ENCODE measurements around the gene EXOC6B.

EXOC6B gene

GRCh38 chr2:72415781-72416475 is 409.9 kb downstream of the EXOC6B start:
- Histone ChIP-seq H3K79me2 (ENCODE audit: control insufficient read depth, insufficient read depth, low read length, unreplicated experiment) (no peaks in the 10 kb centered on the region), H3K36me3 (ENCODE audit: insufficient read depth, low read length) (no peaks in the 10 kb centered on the region), H3K4me3 (ENCODE audit: low read depth, low read length) (no peak overlapping the region), H3K27ac (ENCODE audit: low read depth, low read length) (no peak overlapping the region), H2AFZ (ENCODE audit: low read length, unreplicated experiment) (no peak overlapping the region), H3K4me1 (ENCODE audit: control insufficient read depth, insufficient read depth, low read length, unreplicated experiment) (no peaks in the 10 kb centered on the region), H3K27me3 (ENCODE audit: insufficient read depth, low read length) (no peaks in the 10 kb centered on the region)

GRCh38 chr2:72415241-72415661 is 410.6 kb downstream of the EXOC6B start:
- H3K36me3 ChIP-seq (ENCODE audit: insufficient read depth, low read length), result no peaks in the 10 kb centered on the region
- no peaks in the 10 kb centered on the region for H3K4me1 ChIP-seq (ENCODE audit: control insufficient read depth, insufficient read depth, low read length, unreplicated experiment)
- H3K27me3 ChIP-seq (ENCODE audit: insufficient read depth, low read length), result no peaks in the 10 kb centered on the region
- no peak overlapping the region for H3K4me3 ChIP-seq (ENCODE audit: low read depth, low read length)
- H3K27ac ChIP-seq (ENCODE audit: low read depth, low read length), result no peak overlapping the region
- no peak overlapping the region for H2AFZ ChIP-seq (ENCODE audit: low read length, unreplicated experiment)
- no peaks in the 10 kb centered on the region for H3K79me2 ChIP-seq (ENCODE audit: control insufficient read depth, insufficient read depth, low read length, unreplicated experiment)

GRCh38 chr2:72414137-72414760 is 411.6 kb downstream of the EXOC6B start:
- Histone ChIP-seq H3K79me2 (ENCODE audit: control insufficient read depth, insufficient read depth, low read length, unreplicated experiment) (no peaks in the 10 kb centered on the region), H3K36me3 (ENCODE audit: insufficient read depth, low read length) (no peaks in the 10 kb centered on the region), H3K4me3 (ENCODE audit: low read depth, low read length) (no peak overlapping the region), H3K27me3 (ENCODE audit: insufficient read depth, low read length) (no peaks in the 10 kb centered on the region), H3K4me1 (ENCODE audit: control insufficient read depth, insufficient read depth, low read length, unreplicated experiment) (no peaks in the 10 kb centered on the region), H3K27ac (ENCODE audit: low read depth, low read length) (no peak overlapping the region), H2AFZ (ENCODE audit: low read length, unreplicated experiment) (no peak overlapping the region)

GRCh38 chr2:72413716-72414115 is 412.1 kb downstream of the EXOC6B start:
- Histone ChIP-seq H3K79me2 (ENCODE audit: control insufficient read depth, insufficient read depth, low read length, unreplicated experiment) (no peaks in the 10 kb centered on the region), H3K27me3 (ENCODE audit: insufficient read depth, low read length) (no peaks in the 10 kb centered on the region), H3K4me1 (ENCODE audit: control insufficient read depth, insufficient read depth, low read length, unreplicated experiment) (no peaks in the 10 kb centered on the region), H3K27ac (ENCODE audit: low read depth, low read length) (no peak overlapping the region), H2AFZ (ENCODE audit: low read length, unreplicated experiment) (no peak overlapping the region), H3K4me3 (ENCODE audit: low read depth, low read length) (no peak overlapping the region), H3K36me3 (ENCODE audit: insufficient read depth, low read length) (no peaks in the 10 kb centered on the region)

- H3K4me1 ChIP-seq (ENCODE audit: control insufficient read depth, insufficient read depth, low read length, unreplicated experiment), result no peaks in the 10 kb centered on the region
- H3K79me2 ChIP-seq (ENCODE audit: control insufficient read depth, insufficient read depth, low read length, unreplicated experiment), result no peaks in the 10 kb centered on the region
- no peak overlapping the region for H2AFZ ChIP-seq (ENCODE audit: low read length, unreplicated experiment)
- H3K27me3 ChIP-seq (ENCODE audit: insufficient read depth, low read length), result no peaks in the 10 kb centered on the region
- no peaks in the 10 kb centered on the region for H3K36me3 ChIP-seq (ENCODE audit: insufficient read depth, low read length)
- no peak overlapping the region for H3K4me3 ChIP-seq (ENCODE audit: low read depth, low read length)
- no peak overlapping the region for H3K27ac ChIP-seq (ENCODE audit: low read depth, low read length)
Observed at GRCh38 chr2:72412214-72412613, 413.6 kb downstream of the EXOC6B start.

- Histone ChIP-seq H3K27me3 (ENCODE audit: insufficient read depth, low read length) (no peaks in the 10 kb centered on the region), H3K36me3 (ENCODE audit: insufficient read depth, low read length) (no peaks in the 10 kb centered on the region), H2AFZ (ENCODE audit: low read length, unreplicated experiment) (no peak overlapping the region), H3K79me2 (ENCODE audit: control insufficient read depth, insufficient read depth, low read length, unreplicated experiment) (no peaks in the 10 kb centered on the region), H3K4me3 (ENCODE audit: low read depth, low read length) (no peak overlapping the region), H3K27ac (ENCODE audit: low read depth, low read length) (no peak overlapping the region), H3K4me1 (ENCODE audit: control insufficient read depth, insufficient read depth, low read length, unreplicated experiment) (no peaks in the 10 kb centered on the region)
Observed at GRCh38 chr2:72399879-72400278, 426.0 kb downstream of the EXOC6B start.

GRCh38 chr2:72395096-72395495 is 430.7 kb downstream of the EXOC6B start:
- Histone ChIP-seq H3K4me1 (ENCODE audit: control insufficient read depth, insufficient read depth, low read length, unreplicated experiment) (no peaks in the 10 kb centered on the region), H2AFZ (ENCODE audit: low read length, unreplicated experiment) (no peak overlapping the region), H3K27ac (ENCODE audit: low read depth, low read length) (no peak overlapping the region), H3K36me3 (ENCODE audit: insufficient read depth, low read length) (no peaks in the 10 kb centered on the region), H3K79me2 (ENCODE audit: control insufficient read depth, insufficient read depth, low read length, unreplicated experiment) (no peaks in the 10 kb centered on the region), H3K4me3 (ENCODE audit: low read depth, low read length) (no peak overlapping the region), H3K27me3 (ENCODE audit: insufficient read depth, low read length) (no peaks in the 10 kb centered on the region)

GRCh38 chr2:72394541-72395070 is 431.2 kb downstream of the EXOC6B start:
- H2AFZ ChIP-seq (ENCODE audit: low read length, unreplicated experiment), result no peak overlapping the region
- H3K27ac ChIP-seq (ENCODE audit: low read depth, low read length), result no peak overlapping the region
- H3K4me1 ChIP-seq (ENCODE audit: control insufficient read depth, insufficient read depth, low read length, unreplicated experiment), result no peaks in the 10 kb centered on the region
- no peaks in the 10 kb centered on the region for H3K36me3 ChIP-seq (ENCODE audit: insufficient read depth, low read length)
- H3K27me3 ChIP-seq (ENCODE audit: insufficient read depth, low read length), result no peaks in the 10 kb centered on the region
- no peaks in the 10 kb centered on the region for H3K79me2 ChIP-seq (ENCODE audit: control insufficient read depth, insufficient read depth, low read length, unreplicated experiment)
- no peak overlapping the region for H3K4me3 ChIP-seq (ENCODE audit: low read depth, low read length)

- Histone ChIP-seq H3K4me3 (ENCODE audit: low read depth, low read length) (no peak overlapping the region), H3K4me1 (ENCODE audit: control insufficient read depth, insufficient read depth, low read length, unreplicated experiment) (no peaks in the 10 kb centered on the region), H3K27me3 (ENCODE audit: insufficient read depth, low read length) (no peaks in the 10 kb centered on the region), H3K27ac (ENCODE audit: low read depth, low read length) (no peak overlapping the region), H2AFZ (ENCODE audit: low read length, unreplicated experiment) (no peak overlapping the region), H3K36me3 (ENCODE audit: insufficient read depth, low read length) (no peaks in the 10 kb centered on the region), H3K79me2 (ENCODE audit: control insufficient read depth, insufficient read depth, low read length, unreplicated experiment) (no peaks in the 10 kb centered on the region)
Observed at GRCh38 chr2:72389447-72389846, 436.4 kb downstream of the EXOC6B start.

- no peaks in the 10 kb centered on the region for H3K36me3 ChIP-seq (ENCODE audit: insufficient read depth, low read length)
- H3K27me3 ChIP-seq (ENCODE audit: insufficient read depth, low read length), result no peaks in the 10 kb centered on the region
- no peak overlapping the region for H3K4me3 ChIP-seq (ENCODE audit: low read depth, low read length)
- H3K4me1 ChIP-seq (ENCODE audit: control insufficient read depth, insufficient read depth, low read length, unreplicated experiment), result no peaks in the 10 kb centered on the region
- H3K79me2 ChIP-seq (ENCODE audit: control insufficient read depth, insufficient read depth, low read length, unreplicated experiment), result no peaks in the 10 kb centered on the region
- no peak overlapping the region for H2AFZ ChIP-seq (ENCODE audit: low read length, unreplicated experiment)
- H3K27ac ChIP-seq (ENCODE audit: low read depth, low read length), result no peak overlapping the region
Observed at GRCh38 chr2:72388263-72388662, 437.6 kb downstream of the EXOC6B start.

GRCh38 chr2:72386288-72386687 is 439.5 kb downstream of the EXOC6B start:
- H3K36me3 ChIP-seq (ENCODE audit: insufficient read depth, low read length), result no peaks in the 10 kb centered on the region
- no peak overlapping the region for H3K27ac ChIP-seq (ENCODE audit: low read depth, low read length)
- no peaks in the 10 kb centered on the region for H3K79me2 ChIP-seq (ENCODE audit: control insufficient read depth, insufficient read depth, low read length, unreplicated experiment)
- H3K27me3 ChIP-seq (ENCODE audit: insufficient read depth, low read length), result no peaks in the 10 kb centered on the region
- no peak overlapping the region for H2AFZ ChIP-seq (ENCODE audit: low read length, unreplicated experiment)
- no peaks in the 10 kb centered on the region for H3K4me1 ChIP-seq (ENCODE audit: control insufficient read depth, insufficient read depth, low read length, unreplicated experiment)
- no peak overlapping the region for H3K4me3 ChIP-seq (ENCODE audit: low read depth, low read length)
